WTC11 (cell line): Measurements from ENCODE around the gene ZNF672. TPM values are rescaled to one million over a fixed set of nuclear protein-coding genes. Genes with fewer than 3 reads are reported as not detected.

Experiments used
- ATAC-seq: fragments of 200-7000 bp; cut with Tn5 transposase; 2 replicates; pipeline ENCODE4 v1.10.0; 2021; ENCODE audit warnings: mild to moderate bottlenecking, moderate library complexity
- CTCF ChIA-PET: fragments of 300-600 bp; sonication (Branson Sonifier 250); formaldehyde crosslinking; loops from one replicate; lab custom pipeline; 2021; ENCODE audit warnings: antibody characterized with exemption; lab: Charles Lee
- POLR2A ChIA-PET: fragments of 350-600 bp; sonication (Branson Sonifier 250); formaldehyde crosslinking; loops from one replicate; lab custom pipeline; 2021; ENCODE audit warnings: antibody characterized with exemption; lab: Charles Lee
- DNase-seq: peaks from one replicate; pipeline ENCODE4 v3.0.0; 2021; ENCODE audit warnings: low spot score
- H3K27ac Mint-ChIP-seq: 2 replicates; pipeline ENCODE4 v1.8.0; 2021; ENCODE audit warnings: mixed read lengths
- H3K27me3 Mint-ChIP-seq: 2 replicates; pipeline ENCODE4 v1.8.0; 2021; ENCODE audit warnings: low read depth, mild to moderate bottlenecking, moderate library complexity, mixed read lengths
- H3K36me3 Mint-ChIP-seq: 2 replicates; pipeline ENCODE4 v1.8.0; 2021; ENCODE audit warnings: mixed read lengths
- H3K4me1 Mint-ChIP-seq: 2 replicates; pipeline ENCODE4 v1.8.0; 2022; ENCODE audit warnings: mixed read lengths
- H3K4me3 Mint-ChIP-seq: 2 replicates; pipeline ENCODE4 v1.8.0; 2021; ENCODE audit warnings: mild to moderate bottlenecking, moderate library complexity, mixed read lengths
- H3K9me3 Mint-ChIP-seq: 2 replicates; pipeline ENCODE4 v1.8.0; 2021; ENCODE audit warnings: mixed read lengths
- ATF6 ChIP-seq: sonication (generic); formaldehyde crosslinking; IDR thresholded peaks from 2 replicates; pipeline ENCODE4 v1.8.1; 2023; ENCODE audit warnings: mild to moderate bottlenecking, missing genetic modification reagents
- CDX4 ChIP-seq: fragments of 250-450 bp; sonication (Bioruptor Pico); IDR thresholded peaks from 2 replicates; pipeline ENCODE4 v1.9.0; 2021; ENCODE audit warnings: moderate library complexity, mild to moderate bottlenecking, inconsistent platforms, borderline replicate concordance
- CREM ChIP-seq: sonication (generic); formaldehyde crosslinking; IDR thresholded peaks from 2 replicates; pipeline ENCODE4 v1.8.1; 2022; ENCODE audit warnings: mild to moderate bottlenecking, missing genetic modification reagents, moderate library complexity
- E2F4 ChIP-seq: sonication (generic); formaldehyde crosslinking; IDR thresholded peaks from 2 replicates; pipeline ENCODE4 v1.8.1; 2022; ENCODE audit warnings: low read depth, mild to moderate bottlenecking, moderate library complexity, missing genetic modification reagents, borderline replicate concordance
- E2F5 ChIP-seq: sonication (generic); formaldehyde crosslinking; IDR thresholded peaks from 2 replicates; pipeline ENCODE4 v1.8.1; 2022; ENCODE audit warnings: mild to moderate bottlenecking, moderate library complexity, missing genetic modification reagents
- EMX1 ChIP-seq: fragments of 250-450 bp; sonication (Bioruptor Pico); IDR thresholded peaks from 2 replicates; pipeline ENCODE4 v1.8.0; 2021; ENCODE audit warnings: mild to moderate bottlenecking
- NFATC4 ChIP-seq: fragments of 250-450 bp; sonication (Bioruptor Pico); IDR thresholded peaks from 2 replicates; pipeline ENCODE4 v1.9.0; 2021; ENCODE audit warnings: mild to moderate bottlenecking
- NFE2L1 ChIP-seq: sonication (generic); formaldehyde crosslinking; IDR thresholded peaks from 2 replicates; pipeline ENCODE4 v1.8.1; 2023; ENCODE audit warnings: missing genetic modification reagents
- NR1H2 ChIP-seq: sonication (generic); formaldehyde crosslinking; IDR thresholded peaks from 2 replicates; pipeline ENCODE4 v1.9.0; 2021; ENCODE audit warnings: mild to moderate bottlenecking, moderate library complexity, missing genetic modification reagents
- OVOL2 ChIP-seq: fragments of 250-450 bp; sonication (Bioruptor Pico); IDR thresholded peaks from 2 replicates; pipeline ENCODE4 v1.9.0; 2021; ENCODE audit warnings: mild to moderate bottlenecking, borderline replicate concordance
- PREB ChIP-seq: sonication (generic); formaldehyde crosslinking; IDR thresholded peaks from 2 replicates; pipeline ENCODE4 v1.8.1; 2022; ENCODE audit warnings: mild to moderate bottlenecking, missing genetic modification reagents, moderate library complexity, borderline replicate concordance
- SMAD4 ChIP-seq: sonication (generic); formaldehyde crosslinking; IDR thresholded peaks from 2 replicates; pipeline ENCODE4 v1.8.0; 2022; ENCODE audit warnings: mild to moderate bottlenecking, missing genetic modification reagents
- TP53 ChIP-seq: sonication (generic); formaldehyde crosslinking; IDR thresholded peaks from 2 replicates; pipeline ENCODE4 v1.8.1; 2023; ENCODE audit warnings: mild to moderate bottlenecking, missing genetic modification reagents
- ZNF138 ChIP-seq: sonication (generic); formaldehyde crosslinking; conservative IDR thresholded peaks from 2 replicates; pipeline ENCODE4 v1.8.1; 2022; ENCODE audit warnings: mild to moderate bottlenecking, moderate library complexity, missing genetic modification reagents
- ZNF263 ChIP-seq: sonication (generic); formaldehyde crosslinking; IDR thresholded peaks from 2 replicates; pipeline ENCODE4 v1.8.1; 2022; ENCODE audit warnings: low read depth, mild to moderate bottlenecking, moderate library complexity, missing genetic modification reagents
- ZNF317 ChIP-seq: sonication (generic); formaldehyde crosslinking; IDR thresholded peaks from 2 replicates; pipeline ENCODE4 v1.8.1; 2023; ENCODE audit warnings: low read depth, mild to moderate bottlenecking, moderate library complexity, missing genetic modification reagents, borderline replicate concordance
- ZNF396 ChIP-seq: fragments of 250-450 bp; sonication (Bioruptor Pico); IDR thresholded peaks from 2 replicates; pipeline ENCODE4 v1.8.0; 2021; ENCODE audit warnings: mild to moderate bottlenecking, moderate library complexity, borderline replicate concordance
- ZNF423 ChIP-seq: fragments of 250-450 bp; sonication (Bioruptor Pico); IDR thresholded peaks from 2 replicates; pipeline ENCODE4 v2.1.2; 2022; ENCODE audit warnings: mild to moderate bottlenecking, moderate library complexity
- total RNA-seq: library from RNA; stranded (reverse); gene quantifications from 3 replicates; pipeline ENCODE4 v1.2.3, GENCODE V29; 2021
- TF ChIP-seq, protein P1 (sequence below): fragments of 250-450 bp; sonication (Bioruptor Pico); IDR thresholded peaks from 2 replicates; pipeline ENCODE4 v1.9.0; 2021; ENCODE audit warnings: mild to moderate bottlenecking, borderline replicate concordance
- TF ChIP-seq, protein P2 (sequence below): fragments of 250-450 bp; sonication (Bioruptor Pico); conservative IDR thresholded peaks from 2 replicates; pipeline ENCODE4 v1.9.0; 2021; ENCODE audit warnings: mild to moderate bottlenecking

The ZNF672 gene
- total RNA-seq, 1 experiment from 2014 or later, result 37.9 TPM

- no peak for TF ChIP-seq ZNF423 (CRISPR knock-in tag)
- no peak for TF ChIP-seq EMX1 (CRISPR knock-in tag)
- no peak for TF ChIP-seq ZNF396 (CRISPR knock-in tag)
- no peak for TF ChIP-seq NFATC4 (CRISPR knock-in tag)
- no peak for TF ChIP-seq CREM
- TF ChIP-seq SMAD4, result no peak
Measured at GRCh38 chr1:248820041-248820585, 17.9 kb upstream of the ZNF672 start (continued).

- CTCF ChIA-PET, result interaction anchor here (1.0 to 1.3 kb wide), 2 partner anchors 9 to 14 kb away, joined by 3 to 4 read pairs; no protein-coding TSS in a partner anchor
- no peak for TF ChIP-seq PREB
- no peak for TF ChIP-seq E2F5 (CRISPR knock-in tag)
Measured at GRCh38 chr1:248821101-248821500, 16.9 kb upstream of the ZNF672 start.

GRCh38 chr1:248821641-248822040, 16.4 kb upstream of the ZNF672 start:
- POLR2A ChIA-PET, result no interaction called here
- H3K4me3 Mint-ChIP-seq, result no peak overlapping the region
- H3K27ac Mint-ChIP-seq, result no peak overlapping the region
- no peaks in the 10 kb centered on the region for H3K27me3 Mint-ChIP-seq
- peaks cover 28% of the 10 kb centered on the region for H3K4me1 Mint-ChIP-seq
- DNase-seq (no peak), ATAC-seq (no peak)
- peaks cover 30% of the 10 kb centered on the region for H3K36me3 Mint-ChIP-seq
- CTCF ChIA-PET, result no interaction called here
- H3K9me3 Mint-ChIP-seq, result no peaks in the 10 kb centered on the region
- TF ChIP-seq ZNF138 (CRISPR knock-in tag), result no peak
- TF ChIP-seq NR1H2 (CRISPR knock-in tag), result no peak
- no peak for TF ChIP-seq TP53 (CRISPR knock-in tag)
- no peak for TF ChIP-seq OVOL2
- no peak for TF ChIP-seq ATF6 (CRISPR knock-in tag)
- TF ChIP-seq, protein P1, sequence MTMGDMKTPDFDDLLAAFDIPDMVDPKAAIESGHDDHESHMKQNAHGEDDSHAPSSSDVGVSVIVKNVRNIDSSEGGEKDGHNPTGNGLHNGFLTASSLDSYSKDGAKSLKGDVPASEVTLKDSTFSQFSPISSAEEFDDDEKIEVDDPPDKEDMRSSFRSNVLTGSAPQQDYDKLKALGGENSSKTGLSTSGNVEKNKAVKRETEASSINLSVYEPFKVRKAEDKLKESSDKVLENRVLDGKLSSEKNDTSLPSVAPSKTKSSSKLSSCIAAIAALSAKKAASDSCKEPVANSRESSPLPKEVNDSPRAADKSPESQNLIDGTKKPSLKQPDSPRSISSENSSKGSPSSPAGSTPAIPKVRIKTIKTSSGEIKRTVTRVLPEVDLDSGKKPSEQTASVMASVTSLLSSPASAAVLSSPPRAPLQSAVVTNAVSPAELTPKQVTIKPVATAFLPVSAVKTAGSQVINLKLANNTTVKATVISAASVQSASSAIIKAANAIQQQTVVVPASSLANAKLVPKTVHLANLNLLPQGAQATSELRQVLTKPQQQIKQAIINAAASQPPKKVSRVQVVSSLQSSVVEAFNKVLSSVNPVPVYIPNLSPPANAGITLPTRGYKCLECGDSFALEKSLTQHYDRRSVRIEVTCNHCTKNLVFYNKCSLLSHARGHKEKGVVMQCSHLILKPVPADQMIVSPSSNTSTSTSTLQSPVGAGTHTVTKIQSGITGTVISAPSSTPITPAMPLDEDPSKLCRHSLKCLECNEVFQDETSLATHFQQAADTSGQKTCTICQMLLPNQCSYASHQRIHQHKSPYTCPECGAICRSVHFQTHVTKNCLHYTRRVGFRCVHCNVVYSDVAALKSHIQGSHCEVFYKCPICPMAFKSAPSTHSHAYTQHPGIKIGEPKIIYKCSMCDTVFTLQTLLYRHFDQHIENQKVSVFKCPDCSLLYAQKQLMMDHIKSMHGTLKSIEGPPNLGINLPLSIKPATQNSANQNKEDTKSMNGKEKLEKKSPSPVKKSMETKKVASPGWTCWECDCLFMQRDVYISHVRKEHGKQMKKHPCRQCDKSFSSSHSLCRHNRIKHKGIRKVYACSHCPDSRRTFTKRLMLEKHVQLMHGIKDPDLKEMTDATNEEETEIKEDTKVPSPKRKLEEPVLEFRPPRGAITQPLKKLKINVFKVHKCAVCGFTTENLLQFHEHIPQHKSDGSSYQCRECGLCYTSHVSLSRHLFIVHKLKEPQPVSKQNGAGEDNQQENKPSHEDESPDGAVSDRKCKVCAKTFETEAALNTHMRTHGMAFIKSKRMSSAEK (CRISPR knock-in tag), result no peak
- TF ChIP-seq, protein P2, sequence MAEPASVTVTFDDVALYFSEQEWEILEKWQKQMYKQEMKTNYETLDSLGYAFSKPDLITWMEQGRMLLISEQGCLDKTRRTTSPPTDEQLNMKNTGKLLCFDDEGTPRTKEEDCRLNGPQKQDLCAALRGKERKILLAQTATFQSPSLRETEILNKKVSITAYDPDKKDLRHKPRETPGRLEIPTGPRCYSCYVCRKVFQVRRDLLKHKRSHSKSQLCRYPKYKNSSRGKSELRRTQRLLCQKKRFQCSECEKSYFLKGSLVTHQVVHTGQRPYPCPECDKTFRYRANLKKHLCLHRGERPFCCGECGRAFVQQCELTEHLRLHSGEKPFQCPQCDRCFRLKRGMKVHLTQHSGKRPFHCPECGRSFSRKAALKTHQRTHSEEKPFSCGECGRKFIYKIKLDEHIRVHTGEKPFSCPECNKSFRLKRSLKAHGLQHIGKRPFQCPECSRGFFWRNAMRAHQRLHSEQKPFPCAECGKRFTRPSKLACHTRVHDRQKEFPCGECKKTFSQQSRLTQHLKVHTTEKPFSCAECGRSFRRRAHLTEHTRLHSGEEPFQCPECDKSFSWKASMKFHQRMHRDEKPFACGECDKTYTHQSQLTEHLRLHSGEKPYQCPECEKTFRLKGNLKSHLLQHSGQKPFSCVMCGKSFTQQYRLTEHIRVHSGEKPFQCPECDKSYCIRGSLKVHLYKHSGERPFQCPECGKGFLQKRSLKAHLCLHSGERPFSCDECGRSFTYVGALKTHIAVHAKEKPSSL (CRISPR knock-in tag), result no peak
- TF ChIP-seq ZNF263, result no peak
- no peak for TF ChIP-seq ZNF317 (CRISPR knock-in tag)
- no peak for TF ChIP-seq CDX4
- no peak for TF ChIP-seq NFE2L1
- no peak for TF ChIP-seq E2F4

More at GRCh38 chr1:248821101-248821500, 16.9 kb upstream of the ZNF672 start:
- H3K4me3 Mint-ChIP-seq, result no peak overlapping the region
- DNase-seq, result no peak
- no peaks in the 10 kb centered on the region for H3K27me3 Mint-ChIP-seq
- peaks cover 32% of the 10 kb centered on the region for H3K4me1 Mint-ChIP-seq
- H3K36me3 Mint-ChIP-seq, result peaks cover 34% of the 10 kb centered on the region
- POLR2A ChIA-PET, result no interaction called here
- no peak for ATAC-seq
- peak overlapping the region; percentile 53 for H3K27ac Mint-ChIP-seq
- H3K9me3 Mint-ChIP-seq, result no peaks in the 10 kb centered on the region
